ENCODE results near the gene CHRNA3. TPM values are rescaled to one million over a fixed set of nuclear protein-coding genes. Genes with fewer than 3 reads are reported as not detected.

CHRNA3 gene
- total RNA-seq, 2 donors from 2014 or later: not detected

GRCh38 chr15:78630886-78631633, 10.3 kb upstream of the CHRNA3 start:
- H3K4me3 Mint-ChIP-seq: no peak overlapping the region
- H3K9me3 Mint-ChIP-seq: peaks cover 4 to 7% of the 10 kb centered on the region in 2 donors
- no peak for DNase-seq
- H3K27me3 Mint-ChIP-seq (ENCODE audit: low read depth): peaks cover 12% of the 10 kb centered on the region
- ATAC-seq (replicated peaks in 1 of 2): no peak
- no peaks in the 10 kb centered on the region for H3K4me1 Mint-ChIP-seq (ENCODE audit: low read depth)
- no peaks in the 10 kb centered on the region for H3K36me3 Mint-ChIP-seq (ENCODE audit: insufficient read depth in 2 of 2)
- H3K27ac Mint-ChIP-seq: no peak overlapping the region

DNA sequence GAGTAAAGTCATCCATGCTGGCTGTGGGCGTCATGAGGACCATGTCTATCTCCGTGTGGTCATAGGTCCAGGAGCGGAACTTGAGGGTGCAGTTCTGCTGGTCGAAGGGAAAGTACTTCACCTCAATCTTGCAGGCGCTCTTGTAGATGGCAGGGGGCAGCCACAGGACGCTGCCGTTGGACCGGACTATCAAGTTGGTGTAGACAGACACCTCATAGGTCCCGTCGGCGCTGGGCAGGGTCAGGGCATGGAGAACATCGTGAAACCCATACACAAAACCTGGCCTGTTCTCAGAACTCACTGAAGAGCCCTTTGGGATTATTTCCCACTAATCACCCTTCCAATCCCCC, 8.9 kb upstream of the CHRNA3 start:
- no peak for ATAC-seq (replicated peaks in 1 of 2)
- Mint-ChIP-seq H3K9me3 (peaks cover 4 to 7% of the 10 kb centered on the region in 2 donors), H3K27me3 (ENCODE audit: low read depth) (peaks cover 12% of the 10 kb centered on the region), H3K27ac (no peak overlapping the region), H3K36me3 (ENCODE audit: insufficient read depth in 2 of 2) (no peaks in the 10 kb centered on the region), H3K4me3 (no peak overlapping the region), H3K4me1 (ENCODE audit: low read depth) (no peaks in the 10 kb centered on the region)
- DNase-seq: no peak

GRCh38 chr15:78629031-78629715, 8.4 kb upstream of the CHRNA3 start:
- H3K27me3 Mint-ChIP-seq (ENCODE audit: low read depth): peaks cover 14% of the 10 kb centered on the region
- no peak for ATAC-seq (replicated peaks in 1 of 2)
- H3K4me1 Mint-ChIP-seq (ENCODE audit: low read depth): no peaks in the 10 kb centered on the region
- H3K4me3 Mint-ChIP-seq: no peak overlapping the region
- peaks cover 4 to 7% of the 10 kb centered on the region in 2 donors for H3K9me3 Mint-ChIP-seq
- no peaks in the 10 kb centered on the region for H3K36me3 Mint-ChIP-seq (ENCODE audit: insufficient read depth in 2 of 2)
- no peak for DNase-seq
- H3K27ac Mint-ChIP-seq: no peak overlapping the region

GRCh38 chr15:78628227-78628626, 7.4 kb upstream of the CHRNA3 start:
- H3K36me3 Mint-ChIP-seq (ENCODE audit: insufficient read depth in 2 of 2): no peaks in the 10 kb centered on the region
- ATAC-seq (replicated peaks in 1 of 2) (no peak), DNase-seq (no peak)
- peaks cover 22% of the 10 kb centered on the region for H3K27me3 Mint-ChIP-seq (ENCODE audit: low read depth)
- no peak overlapping the region for H3K27ac Mint-ChIP-seq
- no peak overlapping the region for H3K4me3 Mint-ChIP-seq
- no peaks in the 10 kb centered on the region for H3K4me1 Mint-ChIP-seq (ENCODE audit: low read depth)
- peaks cover 2 to 6% of the 10 kb centered on the region in 2 donors for H3K9me3 Mint-ChIP-seq

DNA sequence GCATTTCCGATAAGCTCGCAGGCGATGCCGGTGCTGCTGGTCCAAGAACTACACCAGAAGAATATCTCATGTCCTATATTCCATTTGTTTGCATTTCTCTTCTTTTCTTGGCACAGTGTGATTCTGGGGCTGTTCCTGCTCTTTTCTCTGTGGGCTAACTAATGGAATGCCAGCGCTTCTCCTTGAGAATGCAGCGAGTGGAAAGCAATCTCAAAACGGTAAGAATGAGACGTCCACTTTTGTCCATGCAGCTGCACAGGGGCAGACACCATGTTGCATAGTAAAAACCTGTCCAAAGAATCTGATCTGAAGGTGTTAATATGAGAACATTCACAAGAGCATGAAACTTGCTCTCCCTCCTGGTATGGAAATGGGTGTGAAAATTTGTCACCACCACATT, 6.6 kb upstream of the CHRNA3 start:
- no peaks in the 10 kb centered on the region for H3K9me3 Mint-ChIP-seq
- ATAC-seq (replicated peaks in 1 of 2): no peak
- no peak overlapping the region for H3K27ac Mint-ChIP-seq

DNA sequence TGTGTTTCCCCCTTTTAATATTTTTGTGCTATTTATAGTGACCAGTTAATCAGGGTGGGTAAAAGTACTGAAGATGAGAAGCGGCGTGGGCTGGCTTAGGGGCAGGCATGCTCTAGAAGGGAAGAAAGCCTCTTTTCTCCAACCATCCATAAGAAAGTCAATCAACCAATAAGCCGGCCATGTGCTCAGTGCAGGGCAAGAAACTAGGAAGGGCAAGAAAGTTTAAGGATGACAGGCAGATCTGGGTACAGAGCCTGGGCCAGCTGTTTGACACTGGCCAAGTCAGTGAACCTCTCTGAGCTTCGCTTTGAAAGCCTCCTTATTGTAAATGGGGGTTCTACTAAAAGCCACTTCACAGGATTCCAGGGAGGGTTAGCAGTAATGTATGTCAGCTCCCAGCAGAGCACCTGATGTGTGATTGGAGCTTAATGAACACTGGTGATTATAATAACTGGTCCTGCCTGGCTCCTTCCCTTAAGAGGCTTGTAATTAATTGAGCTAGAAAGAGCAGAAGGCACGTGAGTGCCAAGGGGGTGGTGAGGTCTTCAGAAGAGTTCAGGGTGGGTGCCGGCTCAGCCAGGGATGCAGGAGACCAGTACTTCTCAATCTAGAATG, 5.7 kb upstream of the CHRNA3 start:
- Mint-ChIP-seq H3K27me3 (ENCODE audit: low read depth) (peaks cover 39% of the 10 kb centered on the region), H3K27ac (no peak overlapping the region), H3K4me1 (ENCODE audit: low read depth) (peaks cover under 1% of the 10 kb centered on the region), H3K36me3 (ENCODE audit: insufficient read depth in 2 of 2) (no peaks in the 10 kb centered on the region), H3K4me3 (no peak overlapping the region), H3K9me3 (no peaks in the 10 kb centered on the region)
- DNase-seq (no peak), ATAC-seq (replicated peaks in 1 of 2) (no peak)

More for the DNA sequence above, 6.6 kb upstream of the CHRNA3 start:
- peaks cover 31% of the 10 kb centered on the region for H3K27me3 Mint-ChIP-seq (ENCODE audit: low read depth)
- H3K36me3 Mint-ChIP-seq (ENCODE audit: insufficient read depth in 2 of 2): no peaks in the 10 kb centered on the region
- no peak for DNase-seq
- no peaks in the 10 kb centered on the region for H3K4me1 Mint-ChIP-seq (ENCODE audit: low read depth)
- no peak overlapping the region for H3K4me3 Mint-ChIP-seq

- H3K4me1 Mint-ChIP-seq (ENCODE audit: low read depth): peaks cover 5% of the 10 kb centered on the region
- ATAC-seq (replicated peaks in 1 of 2) (no peak), DNase-seq (no peak)
- no peaks in the 10 kb centered on the region for H3K9me3 Mint-ChIP-seq
- H3K27ac Mint-ChIP-seq: no peak overlapping the region
- no peaks in the 10 kb centered on the region for H3K36me3 Mint-ChIP-seq (ENCODE audit: insufficient read depth in 2 of 2)
- peaks cover 45% of the 10 kb centered on the region for H3K27me3 Mint-ChIP-seq (ENCODE audit: low read depth)
- no peak overlapping the region for H3K4me3 Mint-ChIP-seq
These were observed 4.9 kb upstream of the CHRNA3 start for GRCh38 chr15:78625606-78626280.

- Mint-ChIP-seq H3K4me3 (no peak overlapping the region), H3K27me3 (ENCODE audit: low read depth) (peaks cover 47% of the 10 kb centered on the region), H3K27ac (no peak overlapping the region), H3K4me1 (ENCODE audit: low read depth) (peaks cover 5% of the 10 kb centered on the region), H3K9me3 (no peaks in the 10 kb centered on the region), H3K36me3 (ENCODE audit: insufficient read depth in 2 of 2) (no peaks in the 10 kb centered on the region)
- no peak for DNase-seq
- ATAC-seq (replicated peaks in 1 of 2): no peak
These were observed 4.1 kb upstream of the CHRNA3 start for GRCh38 chr15:78624651-78625590.

- H3K9me3 Mint-ChIP-seq: no peaks in the 10 kb centered on the region
- DNase-seq (no peak), ATAC-seq (replicated peaks in 1 of 2) (no peak)
- H3K27me3 Mint-ChIP-seq (ENCODE audit: low read depth): peaks cover 52% of the 10 kb centered on the region
- H3K4me3 Mint-ChIP-seq: no peak overlapping the region
- H3K4me1 Mint-ChIP-seq (ENCODE audit: low read depth): peaks cover 5% of the 10 kb centered on the region
- no peak overlapping the region for H3K27ac Mint-ChIP-seq
- no peaks in the 10 kb centered on the region for H3K36me3 Mint-ChIP-seq (ENCODE audit: insufficient read depth in 2 of 2)
These were observed 3.1 kb upstream of the CHRNA3 start for GRCh38 chr15:78623786-78624497.

GRCh38 chr15:78621810-78622402, 1.1 kb upstream of the CHRNA3 start:
- Mint-ChIP-seq H3K9me3 (no peaks in the 10 kb centered on the region), H3K4me3 (no peak overlapping the region), H3K27me3 (ENCODE audit: low read depth) (peaks cover 52% of the 10 kb centered on the region), H3K4me1 (ENCODE audit: low read depth) (peaks cover 5% of the 10 kb centered on the region), H3K36me3 (ENCODE audit: insufficient read depth in 2 of 2) (no peaks in the 10 kb centered on the region), H3K27ac (no peak overlapping the region)
- ATAC-seq (replicated peaks in 1 of 2) (no peak), DNase-seq (no peak)

GRCh38 chr15:78620021-78620526, 722 bp downstream of the CHRNA3 start:
- DNase-seq (peak in 1 of 2 donors; percentile 3), ATAC-seq (replicated peaks in 1 of 2) (peak; percentile 18 to 24)
- Mint-ChIP-seq H3K36me3 (ENCODE audit: insufficient read depth in 2 of 2) (no peaks in the 10 kb centered on the region), H3K27ac (no peak overlapping the region), H3K27me3 (ENCODE audit: low read depth) (peaks cover 52% of the 10 kb centered on the region), H3K4me3 (peak overlapping the region; percentile 41 to 71), H3K9me3 (no peaks in the 10 kb centered on the region), H3K4me1 (ENCODE audit: low read depth) (peaks cover 5% of the 10 kb centered on the region)

Data from activated T-cell treated with anti-CD3 and anti-CD28 coated beads, Interleukin-2, amount 50 U/mL, for 72 hours (primary cell).